A673 (cell line): Measurements from ENCODE around the gene KRT10. TPM values are rescaled to one million over a fixed set of nuclear protein-coding genes. Genes with fewer than 3 reads are reported as not detected.

ENCODE experiments used
- BruUV-seq: library from RNA; stranded (reverse); fragments of 400-500 nt; replicated peaks from 2 replicates; lab custom pipeline; 2021; lab: Mats Ljungman, UMichigan
- CTCF ChIA-PET: fragments of 300-600 bp; sonication (Branson Sonifier 250); formaldehyde crosslinking; loops from one replicate; lab custom pipeline; 2022; ENCODE audit warnings: antibody characterized with exemption; lab: Charles Lee
- POLR2A ChIA-PET: fragments of 300-600 bp; sonication (Branson Sonifier 250); formaldehyde crosslinking; loops from one replicate; lab custom pipeline; 2022; ENCODE audit warnings: antibody characterized with exemption; ENCODE audit not compliant: low non-redundant PET; lab: Charles Lee
- DNase-seq: peaks from one replicate; pipeline ENCODE4 v3.0.0-alpha.2; 2015; ENCODE audit warnings: low spot score
- H3K27ac ChIP-seq: fragments of 200-600 bp; sonication (generic); 2 replicates; pipeline ENCODE4 v1.5.1; 2016; ENCODE audit warnings: mixed run types, low read depth, mild to moderate bottlenecking, mixed read lengths, antibody characterized with exemption, low read length; ENCODE audit not compliant: poor library complexity, severe bottlenecking
- H3K27me3 ChIP-seq: fragments of 200-600 bp; sonication (generic); replicated peaks from 2 replicates; pipeline ENCODE4 v1.6.1; 2017; ENCODE audit warnings: mixed run types, low read depth, mild to moderate bottlenecking, mixed read lengths, antibody characterized with exemption, low read length; ENCODE audit not compliant: insufficient read depth, poor library complexity
- H3K36me3 ChIP-seq: fragments of 200-600 bp; sonication (generic); 2 replicates; pipeline ENCODE4 v1.6.1; 2016; ENCODE audit warnings: mixed run types, mild to moderate bottlenecking, mixed read lengths, antibody characterized with exemption, low read length; ENCODE audit not compliant: insufficient read depth, poor library complexity, severe bottlenecking
- H3K4me1 ChIP-seq: fragments of 200-600 bp; sonication (generic); 2 replicates; pipeline ENCODE4 v1.6.1; 2017; ENCODE audit warnings: mixed run types, mild to moderate bottlenecking, mixed read lengths, antibody characterized with exemption, low read length; ENCODE audit not compliant: insufficient read depth, poor library complexity, severe bottlenecking
- H3K4me3 ChIP-seq: fragments of 200-600 bp; sonication (generic); 2 replicates; pipeline ENCODE4 v1.5.1; 2016; ENCODE audit warnings: low read depth, mixed run types, mild to moderate bottlenecking, mixed read lengths, low read length; ENCODE audit not compliant: poor library complexity, severe bottlenecking
- H3K9me3 ChIP-seq: fragments of 200-600 bp; sonication (generic); 2 replicates; pipeline ENCODE4 v1.6.1; 2016; ENCODE audit warnings: mixed run types, low read depth, mild to moderate bottlenecking, mixed read lengths, antibody characterized with exemption, low read length; ENCODE audit not compliant: poor library complexity, severe bottlenecking
- EZH2 ChIP-seq: fragments of 200-600 bp; sonication (generic); IDR thresholded peaks from 2 replicates; pipeline ENCODE4 v1.6.1; 2017; ENCODE audit warnings: borderline replicate concordance, low read depth, mild to moderate bottlenecking, mixed read lengths, antibody characterized with exemption, low read length; ENCODE audit not compliant: poor library complexity, severe bottlenecking
- intact Hi-C: fragments of 100-400 bp; cut with micrococcal nuclease; formaldehyde crosslinking; loops from one replicate; pipeline ENCODE4 v1.10.0; 2022; ENCODE audit not compliant: unreplicated experiment
- total RNA-seq: library from RNA; stranded (reverse); gene quantifications from 2 replicates; pipeline ENCODE4 v1.2.3, GENCODE V29; 2021
- TF ChIP-seq, protein P1 (sequence below): fragments of 300-800, 200-600 bp; sonication (generic); conservative IDR thresholded peaks from 2 replicates; pipeline ENCODE4 v1.5.1; 2017; ENCODE audit warnings: low read depth, mild to moderate bottlenecking, antibody characterized with exemption, low read length, moderate library complexity, mixed read lengths

Gene KRT10
- total RNA-seq, 1 experiment from 2014 or later, result 36.2 TPM

DNA sequence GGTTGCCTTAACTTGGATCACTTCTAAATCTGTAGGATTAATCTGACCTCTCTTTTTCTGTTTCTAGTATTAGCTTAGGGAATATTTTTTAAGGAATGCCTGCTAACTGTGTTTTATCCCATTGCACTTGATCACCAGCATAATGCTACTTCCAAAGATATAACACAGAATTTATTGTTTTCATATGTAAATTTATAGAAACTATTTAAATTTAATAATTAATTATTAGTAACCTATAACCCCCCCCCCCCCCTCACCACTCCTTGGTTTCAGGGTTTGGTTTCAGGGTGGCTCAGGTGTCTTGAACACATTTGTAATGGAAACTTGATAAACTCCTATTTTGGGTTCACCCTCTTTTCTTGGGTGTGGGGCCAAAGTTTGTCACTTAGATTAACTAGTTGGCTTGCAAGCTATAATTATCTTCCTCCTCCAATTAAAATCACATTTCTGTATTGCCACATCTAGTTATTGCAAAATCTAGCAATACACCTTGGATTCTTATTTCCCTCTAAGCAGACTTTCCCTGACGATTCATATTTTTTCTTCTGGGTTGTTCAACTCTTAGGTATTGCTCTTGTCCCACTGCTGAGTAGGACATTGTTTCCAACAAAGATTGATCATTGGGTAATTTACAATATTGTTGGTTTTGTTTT is 26.3 kb upstream of the KRT10 start:
- POLR2A ChIA-PET, result no interaction called here

DNA sequence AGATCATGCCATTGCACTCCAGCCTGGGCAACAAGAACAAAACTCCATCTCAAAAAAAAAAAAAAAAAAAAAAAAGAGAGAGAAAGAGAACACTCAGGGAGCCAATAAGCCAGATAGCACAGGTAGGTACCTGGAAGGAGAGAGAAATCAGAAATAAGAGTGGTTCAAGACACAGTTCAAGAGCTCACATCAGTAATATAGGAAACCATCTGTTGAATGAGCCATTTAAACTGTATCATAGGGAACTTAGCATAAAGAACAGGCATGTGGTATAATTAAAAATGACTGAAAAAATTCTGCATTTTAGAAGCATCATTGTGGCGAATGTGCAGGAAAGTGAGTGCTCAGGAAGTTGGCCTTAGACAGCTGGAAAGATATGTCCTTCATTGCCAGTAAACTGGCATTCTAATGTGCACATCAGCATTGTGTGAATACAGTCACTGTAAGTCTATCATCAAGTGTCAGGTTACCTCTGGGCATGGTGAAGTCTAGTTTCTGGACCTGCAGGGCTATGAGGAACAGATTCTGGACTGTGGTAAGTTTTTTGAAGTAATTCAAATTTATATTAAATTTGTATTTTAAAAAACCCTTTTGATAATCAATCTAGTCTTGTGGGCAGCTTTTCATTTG is 24.2 kb upstream of the KRT10 start:
- CTCF ChIA-PET, result interaction anchor here (0.6 kb wide), 1 partner anchor 802 kb away, joined by 5 read pairs; no protein-coding TSS in a partner anchor
- Histone ChIP-seq H3K27ac (no peak overlapping the region), H3K36me3 (no peaks in the 10 kb centered on the region), H3K27me3 (no peaks in the 10 kb centered on the region), H3K4me3 (no peak overlapping the region), H3K4me1 (no peaks in the 10 kb centered on the region), H3K9me3 (no peaks in the 10 kb centered on the region)
- POLR2A ChIA-PET, result no interaction called here
- intact Hi-C loops, result no loop called here
- DNase-seq, result no peak
- TF ChIP-seq, protein P1, sequence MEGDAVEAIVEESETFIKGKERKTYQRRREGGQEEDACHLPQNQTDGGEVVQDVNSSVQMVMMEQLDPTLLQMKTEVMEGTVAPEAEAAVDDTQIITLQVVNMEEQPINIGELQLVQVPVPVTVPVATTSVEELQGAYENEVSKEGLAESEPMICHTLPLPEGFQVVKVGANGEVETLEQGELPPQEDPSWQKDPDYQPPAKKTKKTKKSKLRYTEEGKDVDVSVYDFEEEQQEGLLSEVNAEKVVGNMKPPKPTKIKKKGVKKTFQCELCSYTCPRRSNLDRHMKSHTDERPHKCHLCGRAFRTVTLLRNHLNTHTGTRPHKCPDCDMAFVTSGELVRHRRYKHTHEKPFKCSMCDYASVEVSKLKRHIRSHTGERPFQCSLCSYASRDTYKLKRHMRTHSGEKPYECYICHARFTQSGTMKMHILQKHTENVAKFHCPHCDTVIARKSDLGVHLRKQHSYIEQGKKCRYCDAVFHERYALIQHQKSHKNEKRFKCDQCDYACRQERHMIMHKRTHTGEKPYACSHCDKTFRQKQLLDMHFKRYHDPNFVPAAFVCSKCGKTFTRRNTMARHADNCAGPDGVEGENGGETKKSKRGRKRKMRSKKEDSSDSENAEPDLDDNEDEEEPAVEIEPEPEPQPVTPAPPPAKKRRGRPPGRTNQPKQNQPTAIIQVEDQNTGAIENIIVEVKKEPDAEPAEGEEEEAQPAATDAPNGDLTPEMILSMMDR, result no peak
- TF ChIP-seq EZH2, result no peak
- BruUV-seq, result no TSS peak

More for the DNA sequence above, 26.3 kb upstream of the KRT10 start:
- Histone ChIP-seq H3K4me1 (no peaks in the 10 kb centered on the region), H3K9me3 (no peaks in the 10 kb centered on the region), H3K4me3 (no peak overlapping the region), H3K27me3 (no peaks in the 10 kb centered on the region), H3K27ac (no peak overlapping the region), H3K36me3 (no peaks in the 10 kb centered on the region)
- CTCF ChIA-PET, result no interaction called here
- DNase-seq, result no peak
- TF ChIP-seq, protein P1, result no peak
- no peak for TF ChIP-seq EZH2
- no TSS peak for BruUV-seq
- intact Hi-C loops, result no loop called here

- Histone ChIP-seq H3K9me3 (no peaks in the 10 kb centered on the region), H3K4me1 (no peaks in the 10 kb centered on the region), H3K36me3 (no peaks in the 10 kb centered on the region), H3K27me3 (no peaks in the 10 kb centered on the region), H3K27ac (no peak overlapping the region), H3K4me3 (no peak overlapping the region)
- TF ChIP-seq, protein P1, result no peak
- no peak for TF ChIP-seq EZH2
- intact Hi-C loops, result no loop called here
- DNase-seq, result no peak
- BruUV-seq, result no TSS peak
- CTCF ChIA-PET, result no interaction called here
- POLR2A ChIA-PET, result no interaction called here
Measured at GRCh38 chr17:40844671-40845107, 22.3 kb upstream of the KRT10 start.
